HepG2 (cell line): ENCODE measurements around the gene MRPL34. TPM values are rescaled to one million over a fixed set of nuclear protein-coding genes. Genes with fewer than 3 reads are reported as not detected.
A peak's percentile ranks its signal among the peaks of the same experiment; 100 is the strongest.

Experiments
- BHLHE40 ChIP-seq: IDR thresholded peaks from 2 replicates; pipeline ENCODE4 v1.6.1; 2011; ENCODE audit warnings: low read length, improper control_type of control experiment
- FOXA1 ChIP-seq, 2 experiments: fragments of 450-650 bp in 1 of 2; sonication (generic) in 1 of 2; formaldehyde crosslinking in 1 of 2; IDR thresholded peaks; 2 replicates each; pipeline versions ENCODE4 v1.4.0 to v1.6.1; 2016 to 2020; ENCODE audit warnings: missing genetic modification reagents in 1 of 2
- FOXJ3 ChIP-seq: sonication (generic); formaldehyde crosslinking; IDR thresholded peaks from 2 replicates; pipeline ENCODE4 v1.4.0; 2020; ENCODE audit warnings: missing genetic modification reagents, mild to moderate bottlenecking, borderline replicate concordance
- HCFC1 ChIP-seq: fragments of 150-350 bp; IDR thresholded peaks from 2 replicates; pipeline ENCODE4 v1.6.1; 2014; ENCODE audit warnings: low read depth, low read length
- HOXA5 ChIP-seq: sonication (generic); formaldehyde crosslinking; IDR thresholded peaks from 2 replicates; pipeline ENCODE4 v1.4.0; 2020; ENCODE audit warnings: missing genetic modification reagents
- MIXL1 ChIP-seq: IDR thresholded peaks from 2 replicates; pipeline ENCODE4 v1.6.1; 2016
- NCOR1 ChIP-seq: fragments of 200-600 bp; sonication (generic); IDR thresholded peaks from 2 replicates; pipeline ENCODE4 v1.7.0; 2017; ENCODE audit warnings: antibody characterized with exemption, low read length, borderline replicate concordance
- NONO ChIP-seq, 2 experiments: fragments of 450-650 bp in 1 of 2; sonication (generic) in 1 of 2; formaldehyde crosslinking in 1 of 2; IDR thresholded peaks in 1 of 2; conservative IDR thresholded peaks in 1 of 2; 2 replicates each; pipeline versions ENCODE4 v1.6.1 to v1.8.0; 2017 to 2022; ENCODE audit warnings: mild to moderate bottlenecking in 1 of 2, missing genetic modification reagents in 1 of 2, moderate library complexity in 1 of 2
- PITX1 ChIP-seq: sonication (generic); formaldehyde crosslinking; IDR thresholded peaks from 2 replicates; pipeline ENCODE4 v1.5.1; 2020; ENCODE audit warnings: mild to moderate bottlenecking, missing genetic modification reagents
- SMARCC2 ChIP-seq: fragments of 450-650 bp; IDR thresholded peaks from 2 replicates; pipeline ENCODE4 v1.6.1; 2017; ENCODE audit warnings: antibody characterized with exemption, mild to moderate bottlenecking
- SOX13 ChIP-seq, 3 experiments: fragments of 450-650 bp in 1 of 3; sonication (generic) in 1 of 3; formaldehyde crosslinking in 1 of 3; IDR thresholded peaks in 2 of 3; conservative IDR thresholded peaks in 1 of 3; 2 replicates each; pipeline versions ENCODE4 v1.5.0 to v1.6.1; 2016 to 2020; ENCODE audit warnings: antibody characterized with exemption in 1 of 3, mild to moderate bottlenecking in 1 of 3, missing compliant biosample characterization in 1 of 3, missing genetic modification reagents in 1 of 3, moderate library complexity in 1 of 3
- SRSF4 ChIP-seq: fragments of 200-400 bp; formaldehyde crosslinking; IDR thresholded peaks from one replicate; pipeline ENCODE4 v1.6.1; 2018; ENCODE audit warnings: mild to moderate bottlenecking, low read depth, low read length, moderate library complexity; ENCODE audit not compliant: poor library complexity, severe bottlenecking
- YEATS4 ChIP-seq: sonication (generic); formaldehyde crosslinking; IDR thresholded peaks from 2 replicates; pipeline ENCODE4 v1.4.0; 2020; ENCODE audit warnings: missing genetic modification reagents, borderline replicate concordance
- ZEB1 ChIP-seq: IDR thresholded peaks from 2 replicates; pipeline ENCODE4 v1.6.1; 2012; ENCODE audit warnings: mild to moderate bottlenecking, low read depth, inconsistent platforms; ENCODE audit not compliant: insufficient replicate concordance
- ZFP36 ChIP-seq: fragments of 150-350 bp; IDR thresholded peaks from 2 replicates; pipeline ENCODE4 v1.6.1; 2018; ENCODE audit warnings: borderline replicate concordance, low read length, low read depth; ENCODE audit not compliant: partially characterized antibody
- ZNF124 ChIP-seq: sonication (generic); formaldehyde crosslinking; IDR thresholded peaks from 2 replicates; pipeline ENCODE4 v1.4.0; 2020; ENCODE audit warnings: missing genetic modification reagents
- ZNF160 ChIP-seq: sonication (generic); formaldehyde crosslinking; IDR thresholded peaks from 2 replicates; pipeline ENCODE4 v1.8.0; 2022; ENCODE audit warnings: mild to moderate bottlenecking, inconsistent platforms, missing genetic modification reagents
- ZNF329 ChIP-seq: sonication (generic); formaldehyde crosslinking; IDR thresholded peaks from 2 replicates; pipeline ENCODE4 v1.9.0; 2021; ENCODE audit warnings: low read depth, mild to moderate bottlenecking, missing genetic modification reagents
- ZNF33B ChIP-seq: sonication (generic); formaldehyde crosslinking; IDR thresholded peaks from 2 replicates; pipeline ENCODE4 v1.5.1; 2020; ENCODE audit warnings: mild to moderate bottlenecking, missing genetic modification reagents
- ZNF496 ChIP-seq: sonication (generic); formaldehyde crosslinking; IDR thresholded peaks from 2 replicates; pipeline ENCODE4 v1.8.1; 2023; ENCODE audit warnings: mild to moderate bottlenecking, moderate library complexity, missing genetic modification reagents; ENCODE audit not compliant: insufficient replicate concordance
- ZNF607 ChIP-seq: sonication (generic); formaldehyde crosslinking; IDR thresholded peaks from 2 replicates; pipeline ENCODE4 v1.5.1; 2020; ENCODE audit warnings: missing genetic modification reagents, mild to moderate bottlenecking, borderline replicate concordance
- ZNF615 ChIP-seq: sonication (generic); formaldehyde crosslinking; IDR thresholded peaks from 2 replicates; pipeline ENCODE4 v1.5.0; 2020; ENCODE audit warnings: mild to moderate bottlenecking, missing genetic modification reagents, borderline replicate concordance
- ZSCAN22 ChIP-seq: sonication (generic); formaldehyde crosslinking; IDR thresholded peaks from 2 replicates; pipeline ENCODE4 v1.4.0; 2020; ENCODE audit warnings: mild to moderate bottlenecking, missing genetic modification reagents
- polyA plus RNA-seq, 8 experiments: library from polyadenylated mRNA; depleted of rRNA in 3 of 8; stranded (reverse) in 7 of 8; unstranded in 1 of 8; fragments of >200 nt; fragmentation: Illumina TruSeq in 4 of 8; extraction: Trizol in 4 of 8; gene quantifications; 2 replicates each; pipeline versions ENCODE4 v1.2.1 to v1.2.3, GENCODE V29; 2011 to 2016; ENCODE audit warnings: low read depth in 4 of 8, missing spikeins in 1 of 8, mixed read lengths in 1 of 8; ENCODE audit not compliant: insufficient read depth in 1 of 8
- total RNA-seq, 5 experiments: library from RNA; depleted of rRNA; stranded (reverse); fragments of >200 nt; fragmentation: Illumina TruSeq; extraction: Trizol; gene quantifications; 2 replicates each; pipeline ENCODE4 v1.2.3, GENCODE V29; 2016; ENCODE audit warnings: low read depth in 1 of 5
- TF ChIP-seq, protein P1 (sequence below): sonication (generic); formaldehyde crosslinking; IDR thresholded peaks from 2 replicates; pipeline ENCODE4 v1.4.0; 2020; ENCODE audit warnings: missing genetic modification reagents
- TF ChIP-seq, protein P2 (sequence below): IDR thresholded peaks from 2 replicates; pipeline ENCODE4 v1.6.1; 2016; ENCODE audit warnings: low read depth

Gene MRPL34
- total and polyA plus RNA-seq, 2 of the 13 experiments (the other 11 are each of a cell fraction or from before 2014, with no cell fraction given), result 74.0 to 77.3 TPM

DNA sequence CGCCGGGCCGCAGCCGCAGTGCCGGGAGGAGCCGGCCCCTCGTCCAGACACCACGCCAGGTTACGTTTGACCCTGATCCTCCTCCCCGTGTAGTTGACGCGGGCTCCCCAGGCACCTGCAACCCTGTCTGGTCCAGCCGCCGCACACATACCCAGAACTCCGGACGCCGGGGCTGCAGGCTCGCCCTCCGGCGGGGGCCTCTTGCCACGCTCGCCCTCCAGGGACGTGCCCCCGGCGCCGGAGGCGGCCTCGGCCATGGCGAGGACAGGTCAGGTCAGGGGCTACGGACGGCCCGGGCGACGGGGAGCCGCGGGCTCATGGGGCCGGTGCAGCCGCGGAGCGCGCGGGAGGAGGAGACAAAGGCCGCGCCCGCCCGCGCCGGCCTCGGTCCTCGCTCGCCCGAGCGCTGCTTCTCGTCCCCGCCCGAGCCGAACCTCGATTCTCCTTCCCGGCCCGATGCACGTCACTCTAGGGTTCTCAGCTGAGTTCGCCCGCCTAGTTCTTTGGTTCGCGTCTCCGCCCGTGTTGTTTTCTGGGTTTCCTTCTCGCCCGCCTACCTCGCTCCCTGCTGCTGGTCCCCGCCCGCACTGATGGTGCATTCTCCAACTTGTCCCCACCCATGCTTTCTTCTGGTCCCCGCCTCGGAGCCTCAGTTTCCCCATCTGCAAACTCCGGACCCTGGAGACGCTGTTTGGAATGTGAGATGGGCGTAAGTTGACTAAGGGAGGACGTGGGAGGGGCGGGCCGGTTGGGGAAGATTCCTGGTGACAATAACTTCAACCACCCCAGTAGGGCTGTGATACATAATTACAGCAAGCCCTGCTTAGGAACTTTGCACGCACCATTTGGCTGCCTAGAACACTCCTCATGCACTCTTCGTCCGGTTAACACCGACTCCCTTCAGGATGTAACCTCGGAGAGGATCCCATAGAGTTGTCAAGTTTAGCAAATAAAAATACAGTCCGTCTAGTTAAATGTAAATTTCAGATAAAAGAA, 29.0 kb downstream of the MRPL34 start, which contains the start of gene ANO8 (continued):
- TF ChIP-seq ZNF124 (CRISPR knock-in tag), result no peak
- TF ChIP-seq ZFP36, result no peak
- no peak for TF ChIP-seq NONO (IDR thresholded peaks at IDR 0.05)
- TF ChIP-seq NONO (CRISPR knock-in tag; conservative IDR thresholded peaks at IDR 0.05), result peak; percentile 69
- no peak for TF ChIP-seq ZNF33B (CRISPR knock-in tag)
- no peak for TF ChIP-seq FOXJ3 (CRISPR knock-in tag)
- peak; percentile 26 for TF ChIP-seq PITX1 (CRISPR knock-in tag)
- TF ChIP-seq ZEB1, result no peak
- TF ChIP-seq ZNF160 (CRISPR knock-in tag), result peak; percentile 56; the same call in 1 of the 2 replicates
- 0 out of 2 replicates have a peak, but pooled peaks have one; percentile 15 for TF ChIP-seq MIXL1 (CRISPR knock-in tag)
- 0 out of 2 replicates have a peak, but pooled peaks have one; percentile 79 for TF ChIP-seq ZNF329 (CRISPR knock-in tag)
- TF ChIP-seq SOX13 (IDR thresholded peaks at IDR 0.05), result no peak; the same call in 1 of the 2 replicates
- TF ChIP-seq SOX13 (CRISPR knock-in tag; conservative IDR thresholded peaks at IDR 0.05 in 1 of 2, IDR thresholded peaks at IDR 0.05 in 1 of 2), result 0 out of 4 replicates have a peak, but pooled peaks of 1 of the 2 experiments have one; percentile 42
- TF ChIP-seq ZNF496 (CRISPR knock-in tag), result no peak
- no peak for TF ChIP-seq ZNF615 (CRISPR knock-in tag)
- TF ChIP-seq SRSF4, result no peak
- TF ChIP-seq, protein P1, sequence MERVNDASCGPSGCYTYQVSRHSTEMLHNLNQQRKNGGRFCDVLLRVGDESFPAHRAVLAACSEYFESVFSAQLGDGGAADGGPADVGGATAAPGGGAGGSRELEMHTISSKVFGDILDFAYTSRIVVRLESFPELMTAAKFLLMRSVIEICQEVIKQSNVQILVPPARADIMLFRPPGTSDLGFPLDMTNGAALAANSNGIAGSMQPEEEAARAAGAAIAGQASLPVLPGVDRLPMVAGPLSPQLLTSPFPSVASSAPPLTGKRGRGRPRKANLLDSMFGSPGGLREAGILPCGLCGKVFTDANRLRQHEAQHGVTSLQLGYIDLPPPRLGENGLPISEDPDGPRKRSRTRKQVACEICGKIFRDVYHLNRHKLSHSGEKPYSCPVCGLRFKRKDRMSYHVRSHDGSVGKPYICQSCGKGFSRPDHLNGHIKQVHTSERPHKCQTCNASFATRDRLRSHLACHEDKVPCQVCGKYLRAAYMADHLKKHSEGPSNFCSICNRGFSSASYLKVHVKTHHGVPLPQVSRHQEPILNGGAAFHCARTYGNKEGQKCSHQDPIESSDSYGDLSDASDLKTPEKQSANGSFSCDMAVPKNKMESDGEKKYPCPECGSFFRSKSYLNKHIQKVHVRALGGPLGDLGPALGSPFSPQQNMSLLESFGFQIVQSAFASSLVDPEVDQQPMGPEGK (CRISPR knock-in tag), result 0 out of 2 replicates have a peak, but pooled peaks have one; percentile 30
- TF ChIP-seq, protein P2, sequence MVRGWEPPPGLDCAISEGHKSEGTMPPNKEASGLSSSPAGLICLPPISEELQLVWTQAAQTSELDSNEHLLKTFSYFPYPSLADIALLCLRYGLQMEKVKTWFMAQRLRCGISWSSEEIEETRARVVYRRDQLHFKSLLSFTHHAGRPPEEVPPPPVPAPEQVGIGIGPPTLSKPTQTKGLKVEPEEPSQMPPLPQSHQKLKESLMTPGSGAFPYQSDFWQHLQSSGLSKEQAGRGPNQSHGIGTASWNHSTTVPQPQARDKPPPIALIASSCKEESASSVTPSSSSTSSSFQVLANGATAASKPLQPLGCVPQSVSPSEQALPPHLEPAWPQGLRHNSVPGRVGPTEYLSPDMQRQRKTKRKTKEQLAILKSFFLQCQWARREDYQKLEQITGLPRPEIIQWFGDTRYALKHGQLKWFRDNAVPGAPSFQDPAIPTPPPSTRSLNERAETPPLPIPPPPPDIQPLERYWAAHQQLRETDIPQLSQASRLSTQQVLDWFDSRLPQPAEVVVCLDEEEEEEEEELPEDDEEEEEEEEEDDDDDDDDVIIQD (CRISPR knock-in tag), result no peak
- TF ChIP-seq HCFC1, result no peak
- TF ChIP-seq FOXA1 (IDR thresholded peaks at IDR 0.05), result no peak
- no peak for TF ChIP-seq FOXA1 (CRISPR knock-in tag; IDR thresholded peaks at IDR 0.05)
- no peak; the same call in 1 of the 2 replicates for TF ChIP-seq HOXA5 (CRISPR knock-in tag)
- TF ChIP-seq ZNF607, result no peak
- no peak for TF ChIP-seq ZSCAN22 (CRISPR knock-in tag)
- peak; percentile 88; the same call in 1 of the 2 replicates for TF ChIP-seq YEATS4
- TF ChIP-seq NCOR1, result no peak
- TF ChIP-seq SMARCC2, result no peak
- 0 out of 2 replicates have a peak, but pooled peaks have one; percentile 17 for TF ChIP-seq BHLHE40
